H7 (cell line): ENCODE measurements around the gene ATG4B. TPM values are rescaled to one million over a fixed set of nuclear protein-coding genes. Genes with fewer than 3 reads are reported as not detected.

Experiments
- DNase-seq: peaks from one replicate; pipeline ENCODE4 v3.0.0; 2012
- H3K27me3 ChIP-seq: 2 replicates; pipeline ENCODE4 v1.6.0; 2011; ENCODE audit warnings: mild to moderate bottlenecking, low read length; ENCODE audit not compliant: control insufficient read depth, insufficient read depth
- H3K36me3 ChIP-seq: replicated peaks from 2 replicates; pipeline ENCODE4 v1.5.1; 2011; ENCODE audit warnings: low read length; ENCODE audit not compliant: control insufficient read depth, insufficient read depth
- H3K4me3 ChIP-seq: 2 replicates; pipeline ENCODE4 v1.5.1; 2011; ENCODE audit warnings: low read depth, mild to moderate bottlenecking, control low read depth, low read length, moderate library complexity; ENCODE audit not compliant: insufficient read depth
- total RNA-seq: library from RNA; depleted of rRNA; stranded (reverse); fragments of >200 nt; shearing (Covaris generic); gene quantifications from 2 replicates; pipeline ENCODE4 v1.2.3, GENCODE V29; 2014; rRNA removed

Gene ATG4B
- total RNA-seq, 1 experiment from 2014 or later, result 78.5 TPM

DNA sequence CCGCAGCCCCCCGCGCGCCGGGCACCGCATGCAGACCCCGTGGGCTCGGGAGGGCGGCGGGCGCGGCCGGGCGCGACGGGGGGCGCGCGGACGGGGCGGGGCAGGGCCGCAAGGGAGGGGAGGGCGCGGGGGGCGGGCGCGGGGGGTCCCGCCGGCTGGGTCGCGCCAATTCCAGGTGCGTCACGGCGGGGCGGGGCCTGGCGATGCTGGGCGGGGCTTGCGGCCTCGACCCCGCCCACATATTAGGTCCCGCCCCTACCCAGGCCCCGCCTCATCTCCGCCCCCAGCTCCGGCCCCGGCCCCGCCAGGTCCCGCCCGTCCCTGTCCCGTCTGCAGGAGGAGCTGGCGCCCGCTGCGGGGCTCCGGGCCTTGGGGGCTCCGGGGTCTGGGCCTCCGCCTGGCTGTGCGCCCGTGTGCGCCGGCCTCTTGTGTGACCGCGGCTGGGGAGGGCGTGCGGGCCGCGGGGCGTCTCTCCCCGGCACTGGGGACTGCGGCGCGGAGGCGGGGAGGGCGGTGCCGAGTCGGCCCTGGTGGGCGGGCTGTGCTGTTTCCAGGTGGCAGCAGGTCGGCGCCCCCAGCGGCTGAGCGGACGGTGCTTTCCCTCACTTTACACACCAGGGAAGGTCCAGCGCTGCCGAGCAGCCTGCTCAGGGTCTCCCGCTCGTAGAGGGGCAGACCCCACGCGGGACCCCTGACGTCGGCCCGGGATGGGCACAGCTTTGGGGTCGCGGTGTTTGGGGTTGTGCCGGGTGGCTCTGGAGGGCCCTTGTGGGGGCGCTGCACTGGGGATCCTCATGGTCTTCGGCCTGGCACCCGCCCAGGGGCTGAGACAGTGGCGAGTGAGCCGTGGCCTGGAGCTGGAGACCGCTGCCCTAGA, 64.9 kb downstream of the ATG4B start:
- peak; percentile 98 for DNase-seq
- no peaks in the 10 kb centered on the region for H3K27me3 ChIP-seq
- H3K36me3 ChIP-seq, result peaks cover 8% of the 10 kb centered on the region
- H3K4me3 ChIP-seq, result peak overlapping the region; percentile 61

- DNase-seq, result no peak
- H3K36me3 ChIP-seq, result peaks cover 8% of the 10 kb centered on the region
- H3K27me3 ChIP-seq, result no peaks in the 10 kb centered on the region
- peak overlapping the region; percentile 61 for H3K4me3 ChIP-seq
These were observed 65.6 kb downstream of the ATG4B start for GRCh38 chr2:241703032-241703604.

DNA sequence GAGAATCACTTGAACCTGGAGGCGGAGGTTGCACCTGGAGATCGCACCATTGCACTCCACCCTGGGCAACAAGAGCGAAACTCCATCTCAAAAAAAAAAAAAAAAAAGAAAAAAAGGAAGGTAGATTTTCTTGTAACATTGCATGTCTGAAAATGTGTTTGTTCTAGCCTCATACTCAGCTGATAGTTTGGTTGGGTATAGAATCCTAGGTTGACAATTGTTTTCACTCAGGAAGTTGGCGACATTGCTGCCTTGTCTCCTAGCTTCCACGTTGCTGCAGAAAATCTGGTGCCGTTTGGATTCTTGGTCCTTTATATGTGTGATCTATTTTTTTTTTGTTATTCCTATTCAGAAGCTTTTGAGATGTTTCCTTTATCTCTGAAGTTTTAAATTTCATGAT, 69.0 kb downstream of the ATG4B start:
- Histone ChIP-seq H3K27me3 (no peaks in the 10 kb centered on the region), H3K4me3 (no peak overlapping the region), H3K36me3 (peaks cover 24% of the 10 kb centered on the region)
- DNase-seq, result no peak

GRCh38 chr2:241708879-241709278, 71.4 kb downstream of the ATG4B start:
- no peak for DNase-seq
- H3K4me3 ChIP-seq, result no peak overlapping the region
- H3K36me3 ChIP-seq, result peaks cover 32% of the 10 kb centered on the region
- H3K27me3 ChIP-seq, result no peaks in the 10 kb centered on the region

- Histone ChIP-seq H3K36me3 (peaks cover 19% of the 10 kb centered on the region), H3K27me3 (no peaks in the 10 kb centered on the region), H3K4me3 (no peak overlapping the region)
- peak; percentile 39 for DNase-seq
These were observed 81.6 kb downstream of the ATG4B start for GRCh38 chr2:241719093-241719492.

GRCh38 chr2:241720099-241720498, 82.6 kb downstream of the ATG4B start:
- peaks cover 19% of the 10 kb centered on the region for H3K36me3 ChIP-seq
- DNase-seq, result peak; percentile 47
- no peak overlapping the region for H3K4me3 ChIP-seq
- H3K27me3 ChIP-seq, result no peaks in the 10 kb centered on the region

- DNase-seq, result peak; percentile 52
- peaks cover 19% of the 10 kb centered on the region for H3K36me3 ChIP-seq
- H3K4me3 ChIP-seq, result no peak overlapping the region
- H3K27me3 ChIP-seq, result no peaks in the 10 kb centered on the region
These were observed 83.1 kb downstream of the ATG4B start for GRCh38 chr2:241720560-241720959.

DNA sequence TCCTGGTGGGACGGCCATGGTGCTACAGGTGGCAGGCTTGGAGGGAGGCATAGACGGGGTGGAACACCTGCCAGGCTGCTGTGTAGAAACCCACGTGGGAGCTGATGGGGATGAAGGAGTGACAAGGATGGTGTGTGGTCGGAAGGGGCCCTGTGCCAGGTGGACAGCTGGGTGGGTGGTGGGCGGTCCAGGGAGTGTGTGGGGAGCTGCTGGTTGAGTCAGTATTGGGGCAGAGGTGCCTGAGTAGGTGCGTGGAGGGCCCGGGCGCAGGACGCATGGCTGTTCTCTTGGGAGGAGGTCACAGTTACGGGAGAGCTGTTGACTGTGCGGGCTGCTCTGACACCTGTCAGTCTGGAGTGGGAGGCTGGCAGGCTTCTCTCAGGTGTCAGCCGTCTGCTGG, 84.4 kb downstream of the ATG4B start:
- Histone ChIP-seq H3K36me3 (peaks cover 19% of the 10 kb centered on the region), H3K4me3 (no peak overlapping the region), H3K27me3 (no peaks in the 10 kb centered on the region)
- DNase-seq, result no peak

DNA sequence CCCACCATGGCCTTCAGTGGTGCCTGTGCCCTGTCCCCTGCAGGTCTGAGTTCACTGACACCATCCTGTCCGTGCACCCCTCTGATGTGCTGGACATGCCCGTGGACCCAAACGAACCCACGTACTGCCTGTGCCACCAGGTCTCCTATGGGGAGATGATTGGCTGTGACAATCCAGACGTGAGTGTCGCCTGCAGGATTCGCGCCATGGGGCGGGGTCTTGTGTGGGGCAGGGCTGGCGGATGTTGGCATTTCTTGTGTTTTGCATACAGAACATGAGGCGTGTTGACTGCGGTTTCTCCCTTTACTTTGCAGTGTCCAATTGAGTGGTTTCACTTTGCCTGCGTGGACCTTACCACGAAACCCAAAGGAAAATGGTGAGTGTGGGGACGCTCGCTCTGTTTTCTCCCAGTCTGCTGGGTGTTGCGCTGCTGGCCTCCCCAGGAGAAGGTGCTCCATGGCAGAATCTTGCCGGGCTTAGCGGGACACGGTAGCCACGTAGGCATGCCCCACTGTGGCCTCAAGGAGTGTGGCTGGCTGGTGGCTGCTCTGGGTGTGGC, 85.5 kb downstream of the ATG4B start:
- Histone ChIP-seq H3K4me3 (no peak overlapping the region), H3K27me3 (no peaks in the 10 kb centered on the region), H3K36me3 (peaks cover 19% of the 10 kb centered on the region)
- peak; percentile 31 for DNase-seq

Other genes starting within 250 kb of the ATG4B start
- 353 and 443 TPM in 2 replicates for gene STK25, start 129.1 kb upstream of the ATG4B start, total RNA-seq
- 59.5 and 61.6 TPM in 2 replicates for gene BOK, start 78.9 kb upstream of the ATG4B start, total RNA-seq
- gene THAP4, start 535 bp upstream of the ATG4B start, total RNA-seq, result 120 and 121 TPM in 2 replicates
- 64.1 and 78.2 TPM in 2 replicates for gene DTYMK, start 49.1 kb downstream of the ATG4B start, total RNA-seq
- 41.2 and 41.4 TPM in 2 replicates for gene ING5, start 64.3 kb downstream of the ATG4B start, total RNA-seq
- 23.5 and 26.3 TPM in 2 replicates for gene D2HGDH, start 96.9 kb downstream of the ATG4B start, total RNA-seq
- 0.14 TPM in 1 of 2 replicates, not detected in the other for gene GAL3ST2, start 139.1 kb downstream of the ATG4B start, total RNA-seq
- gene NEU4, start 171.5 kb downstream of the ATG4B start, total RNA-seq, result 0.41 TPM in 1 of 2 replicates, not detected in the other
- 1.0 and 2.8 TPM in 2 replicates for gene PDCD1, start 221.2 kb downstream of the ATG4B start, total RNA-seq
- not detected in 2 replicates for gene RTP5, start 232.0 kb downstream of the ATG4B start, total RNA-seq